HL-60 (cell line): ENCODE data around the gene G3BP2.
A peak's percentile ranks its signal among the peaks of the same experiment; 100 is the strongest.

Experiments
- DNase-seq, 2 experiments: peaks; one replicate each; pipeline ENCODE4 v3.0.0-alpha.2; 2010 to 2020; ENCODE audit warnings: low read depth in 1 of 2, low spot score in 1 of 2
- H3K27ac ChIP-seq: fragments of 250-450 bp; sonication (Bioruptor Pico); replicated peaks from 2 replicates; pipeline ENCODE4 v1.5.1; 2020; ENCODE audit warnings: mild to moderate bottlenecking, moderate library complexity
- H3K27me3 ChIP-seq: fragments of 250-450 bp; sonication (Bioruptor Pico); 2 replicates; pipeline ENCODE4 v1.5.1; 2021; ENCODE audit warnings: mild to moderate bottlenecking, moderate library complexity; ENCODE audit not compliant: insufficient read depth, poor library complexity, severe bottlenecking
- H3K4me3 ChIP-seq: replicated peaks from 2 replicates; pipeline ENCODE4 v1.5.1; 2011; ENCODE audit warnings: mild to moderate bottlenecking, control low read depth, low read length; ENCODE audit not compliant: insufficient read depth
- CTCF ChIP-seq: IDR thresholded peaks from one replicate; pipeline ENCODE4 v1.5.1; 2011; ENCODE audit warnings: low read length, control low read depth, inconsistent platforms; ENCODE audit not compliant: insufficient read depth
- GABPA ChIP-seq: IDR thresholded peaks from 2 replicates; pipeline ENCODE4 v1.6.1; 2012; ENCODE audit warnings: low read depth
- POLR2AphosphoS5 ChIP-seq: IDR thresholded peaks from 2 replicates; pipeline ENCODE4 v1.6.1; 2012; ENCODE audit warnings: low read depth
- SPI1 ChIP-seq: IDR thresholded peaks from 2 replicates; pipeline ENCODE4 v1.6.1; 2012; ENCODE audit warnings: low read depth, mild to moderate bottlenecking, borderline replicate concordance
- TF ChIP-seq, protein P1 (sequence below): IDR thresholded peaks from 2 replicates; pipeline ENCODE4 v1.6.1; 2012; ENCODE audit warnings: low read depth; ENCODE audit not compliant: insufficient replicate concordance

Gene G3BP2

GRCh38 chr4:75633846-75634245, 39.4 kb downstream of the G3BP2 start:
- no peak overlapping the region for H3K27ac ChIP-seq
- H3K27me3 ChIP-seq: no peaks in the 10 kb centered on the region
- no peak overlapping the region for H3K4me3 ChIP-seq
- no peak for DNase-seq
- TF ChIP-seq, protein P1, sequence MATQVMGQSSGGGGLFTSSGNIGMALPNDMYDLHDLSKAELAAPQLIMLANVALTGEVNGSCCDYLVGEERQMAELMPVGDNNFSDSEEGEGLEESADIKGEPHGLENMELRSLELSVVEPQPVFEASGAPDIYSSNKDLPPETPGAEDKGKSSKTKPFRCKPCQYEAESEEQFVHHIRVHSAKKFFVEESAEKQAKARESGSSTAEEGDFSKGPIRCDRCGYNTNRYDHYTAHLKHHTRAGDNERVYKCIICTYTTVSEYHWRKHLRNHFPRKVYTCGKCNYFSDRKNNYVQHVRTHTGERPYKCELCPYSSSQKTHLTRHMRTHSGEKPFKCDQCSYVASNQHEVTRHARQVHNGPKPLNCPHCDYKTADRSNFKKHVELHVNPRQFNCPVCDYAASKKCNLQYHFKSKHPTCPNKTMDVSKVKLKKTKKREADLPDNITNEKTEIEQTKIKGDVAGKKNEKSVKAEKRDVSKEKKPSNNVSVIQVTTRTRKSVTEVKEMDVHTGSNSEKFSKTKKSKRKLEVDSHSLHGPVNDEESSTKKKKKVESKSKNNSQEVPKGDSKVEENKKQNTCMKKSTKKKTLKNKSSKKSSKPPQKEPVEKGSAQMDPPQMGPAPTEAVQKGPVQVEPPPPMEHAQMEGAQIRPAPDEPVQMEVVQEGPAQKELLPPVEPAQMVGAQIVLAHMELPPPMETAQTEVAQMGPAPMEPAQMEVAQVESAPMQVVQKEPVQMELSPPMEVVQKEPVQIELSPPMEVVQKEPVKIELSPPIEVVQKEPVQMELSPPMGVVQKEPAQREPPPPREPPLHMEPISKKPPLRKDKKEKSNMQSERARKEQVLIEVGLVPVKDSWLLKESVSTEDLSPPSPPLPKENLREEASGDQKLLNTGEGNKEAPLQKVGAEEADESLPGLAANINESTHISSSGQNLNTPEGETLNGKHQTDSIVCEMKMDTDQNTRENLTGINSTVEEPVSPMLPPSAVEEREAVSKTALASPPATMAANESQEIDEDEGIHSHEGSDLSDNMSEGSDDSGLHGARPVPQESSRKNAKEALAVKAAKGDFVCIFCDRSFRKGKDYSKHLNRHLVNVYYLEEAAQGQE: no peak
- TF ChIP-seq CTCF: no peak
- TF ChIP-seq POLR2AphosphoS5: no peak
- no peak for TF ChIP-seq GABPA
- TF ChIP-seq SPI1: peak; percentile 29; the same call in 1 of the 2 replicates

GRCh38 chr4:75630937-75631329, 42.3 kb downstream of the G3BP2 start:
- Histone ChIP-seq H3K4me3 (no peak overlapping the region), H3K27ac (no peak overlapping the region), H3K27me3 (no peaks in the 10 kb centered on the region)
- DNase-seq: no peak
- TF ChIP-seq SPI1 (no peak), POLR2AphosphoS5 (no peak), GABPA (no peak), CTCF (no peak)
- TF ChIP-seq, protein P1: no peak

- H3K4me3 ChIP-seq: no peak within 1 kb of the TSS
- peak in 1 of 2 experiments; percentile 17 for DNase-seq
- H3K27ac ChIP-seq: no peak within 1 kb of the TSS
Observed at GRCh38 chr4:75630174-75630936, 42.9 kb downstream of the G3BP2 start, which contains the start of gene CDKL2. TSS of gene CDKL2 (minus strand) at chr4:75630528. CDS start at chr4:75625988, 4,540 bp downstream.

More at GRCh38 chr4:75630174-75630936, 42.9 kb downstream of the G3BP2 start, which contains the start of gene CDKL2:
- TF ChIP-seq, protein P1: no peak
- TF ChIP-seq GABPA (no peak), CTCF (no peak), POLR2AphosphoS5 (no peak), SPI1 (no peak)
- H3K27me3 ChIP-seq: no peaks in the 10 kb centered on the region
